Measurements from ENCODE around the gene OR2D3. TPM values are rescaled to one million over a fixed set of nuclear protein-coding genes. Genes with fewer than 3 reads are reported as not detected.
"Not testable (repeated sequence)": the region's sequence is repeated elsewhere in the genome, so short reads cannot be mapped to it uniquely, and the experiment has no call there.

The OR2D3 gene
- total and polyA plus RNA-seq, 11 donors = not detected

GRCh38 chr11:6968816-6969215 is 48.0 kb downstream of the OR2D3 start:
- Histone ChIP-seq H3K36me3 (no peaks in the 10 kb centered on the region), H3K27ac (no peak overlapping the region), H3K4me1 (no peaks in the 10 kb centered on the region), H3K9me3 (peaks cover 0 to 16% (median 0%) of the 10 kb centered on the region in 12 donors), H3K4me3 (no peak overlapping the region), H3K27me3 (no peaks in the 10 kb centered on the region)
- ATAC-seq = no peak
- intact Hi-C loops (cut with DNase I) = no loop called here
- no peak for TF ChIP-seq CTCF (IDR thresholded peaks at IDR 0.05)
- TF ChIP-seq POLR2A (IDR thresholded peaks at IDR 0.05) = no peak
- DNase-seq = no peak
- WGBS, 4 donors = 90 to 97% (median 96%) methylated on average over 1 of the region's 1 CpG

DNA sequence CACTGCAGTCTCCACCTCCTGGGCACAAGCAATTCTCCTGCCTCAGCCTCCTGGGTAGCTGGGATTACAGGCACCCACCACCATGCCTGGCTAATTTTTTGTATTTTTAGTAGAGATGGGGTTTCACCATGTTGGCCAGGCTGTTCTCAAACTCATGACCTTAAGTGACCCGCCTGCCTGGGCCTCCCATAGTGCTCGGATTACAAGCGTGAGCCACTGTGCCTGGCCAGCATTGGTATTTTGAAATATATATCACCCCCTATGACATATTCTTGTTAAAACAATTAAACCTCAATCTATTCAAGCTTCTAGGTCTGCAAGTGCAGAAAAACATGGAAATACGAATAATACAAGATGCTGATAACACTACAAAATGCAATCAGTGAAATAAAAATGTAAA is 49.1 kb downstream of the OR2D3 start:
- H3K4me3 ChIP-seq; H3K27me3 ChIP-seq; ATAC-seq; H3K36me3 ChIP-seq; H3K4me1 ChIP-seq; H3K27ac ChIP-seq; intact Hi-C loops (cut with DNase I); DNase-seq: not testable (repeated sequence)
- 64 to 85% (median 74%) methylated on average over 4 of the region's 4 CpGs for WGBS, 4 donors
- peaks cover 0 to 16% (median 0%) of the 10 kb centered on the region in 12 donors for H3K9me3 ChIP-seq

Other genes with a start within 250 kb of the OR2D3 start
- gene MRPL17, start 237.7 kb upstream of the OR2D3 start, total RNA-seq = 10 to 100 TPM; 31.0 to 58.0 (median 47.7) TPM
- gene MRPL17, start 237.7 kb upstream of the OR2D3 start, polyA plus RNA-seq = 10 to 100 TPM; 56.8 to 70.9 TPM
- gene OR2AG2, start 149.0 kb upstream of the OR2D3 start, total RNA-seq = not detected
- under 1 TPM in 1 of 2 donors, not detected in 1; 0.01 TPM for gene OR2AG2, start 149.0 kb upstream of the OR2D3 start, polyA plus RNA-seq
- not detected for gene OR2AG1, start 138.0 kb upstream of the OR2D3 start, total RNA-seq
- gene OR2AG1, start 138.0 kb upstream of the OR2D3 start, polyA plus RNA-seq = not detected
- gene OR6A2, start 121.3 kb upstream of the OR2D3 start, total RNA-seq = under 1 TPM in 1 of 9 donors, not detected in 8; 0.29 TPM
- not detected for gene OR6A2, start 121.3 kb upstream of the OR2D3 start, polyA plus RNA-seq
- gene OR10A5, start 75.3 kb upstream of the OR2D3 start, total RNA-seq = not detected
- not detected for gene OR10A5, start 75.3 kb upstream of the OR2D3 start, polyA plus RNA-seq
- not detected for gene OR10A2, start 57.9 kb upstream of the OR2D3 start, total RNA-seq
- gene OR10A2, start 57.9 kb upstream of the OR2D3 start, polyA plus RNA-seq = not detected
- not detected for gene OR10A4, start 44.4 kb upstream of the OR2D3 start, total RNA-seq
- not detected for gene OR10A4, start 44.4 kb upstream of the OR2D3 start, polyA plus RNA-seq
- not detected for gene OR2D2, start 28.5 kb upstream of the OR2D3 start, total RNA-seq
- not detected for gene OR2D2, start 28.5 kb upstream of the OR2D3 start, polyA plus RNA-seq
- under 1 TPM in 6 of 9 donors, not detected in 3; 0.13 to 0.72 (median 0.23) TPM for gene ZNF215, start 5.4 kb downstream of the OR2D3 start, total RNA-seq
- under 1 TPM; 0.04 to 0.19 TPM for gene ZNF215, start 5.4 kb downstream of the OR2D3 start, polyA plus RNA-seq
- 1 to 10 TPM in 4 of 9 donors, under 1 TPM in 5; 0.69 to 2.0 (median 0.98) TPM for gene ZNF214, start 99.3 kb downstream of the OR2D3 start, total RNA-seq
- under 1 TPM; 0.23 to 0.91 TPM for gene ZNF214, start 99.3 kb downstream of the OR2D3 start, polyA plus RNA-seq
- gene NLRP14, start 99.5 kb downstream of the OR2D3 start, total RNA-seq = not detected
- gene NLRP14, start 99.5 kb downstream of the OR2D3 start, polyA plus RNA-seq = not detected
- gene RBMXL2, start 168.0 kb downstream of the OR2D3 start, total RNA-seq = not detected
- not detected for gene RBMXL2, start 168.0 kb downstream of the OR2D3 start, polyA plus RNA-seq